GM21576 (cell line): ENCODE results near the gene TRAF1.

ENCODE experiments used
- ATAC-seq: cut with Tn5 transposase; IDR thresholded peaks from one replicate; pipeline ENCODE4 v1.9.1; 2021; ENCODE audit warnings: mild to moderate bottlenecking, moderate library complexity; ENCODE audit not compliant: unreplicated experiment

Gene TRAF1

DNA sequence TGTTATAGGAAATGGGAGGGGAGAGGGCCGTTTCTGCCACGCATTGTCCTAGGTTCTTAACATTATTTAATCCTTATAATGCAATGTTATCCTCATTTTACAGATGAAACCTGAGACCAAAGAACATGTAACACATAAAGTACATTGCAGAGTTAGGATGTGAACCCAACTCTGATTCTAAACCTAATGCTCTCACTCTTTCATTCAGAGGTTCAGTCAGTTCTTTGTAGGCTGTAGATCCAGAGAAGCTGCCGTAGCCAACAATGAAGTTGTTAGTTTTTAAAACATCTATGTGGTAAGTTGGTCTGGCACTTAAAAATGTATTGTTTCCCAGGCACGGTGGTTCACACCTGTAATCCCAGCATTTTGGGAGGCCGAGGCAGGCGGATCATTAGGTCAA is 73.4 kb downstream of the TRAF1 start:
- ATAC-seq = no peak
